Activated CD4-positive, CD25-positive, alpha-beta regulatory T cell treated with anti-CD3 and anti-CD28 coated beads, Interleukin-2, amount 50 U/mL, for 72 hours (primary cell): ENCODE measurements around the gene FARP2.
"Not testable (repeated sequence)": the region's sequence is repeated elsewhere in the genome, so short reads cannot be mapped to it uniquely, and the experiment has no call there.

Source experiments
- DNase-seq: peaks from one replicate; pipeline ENCODE4 v3.0.0; 2021

FARP2 gene, protein sequence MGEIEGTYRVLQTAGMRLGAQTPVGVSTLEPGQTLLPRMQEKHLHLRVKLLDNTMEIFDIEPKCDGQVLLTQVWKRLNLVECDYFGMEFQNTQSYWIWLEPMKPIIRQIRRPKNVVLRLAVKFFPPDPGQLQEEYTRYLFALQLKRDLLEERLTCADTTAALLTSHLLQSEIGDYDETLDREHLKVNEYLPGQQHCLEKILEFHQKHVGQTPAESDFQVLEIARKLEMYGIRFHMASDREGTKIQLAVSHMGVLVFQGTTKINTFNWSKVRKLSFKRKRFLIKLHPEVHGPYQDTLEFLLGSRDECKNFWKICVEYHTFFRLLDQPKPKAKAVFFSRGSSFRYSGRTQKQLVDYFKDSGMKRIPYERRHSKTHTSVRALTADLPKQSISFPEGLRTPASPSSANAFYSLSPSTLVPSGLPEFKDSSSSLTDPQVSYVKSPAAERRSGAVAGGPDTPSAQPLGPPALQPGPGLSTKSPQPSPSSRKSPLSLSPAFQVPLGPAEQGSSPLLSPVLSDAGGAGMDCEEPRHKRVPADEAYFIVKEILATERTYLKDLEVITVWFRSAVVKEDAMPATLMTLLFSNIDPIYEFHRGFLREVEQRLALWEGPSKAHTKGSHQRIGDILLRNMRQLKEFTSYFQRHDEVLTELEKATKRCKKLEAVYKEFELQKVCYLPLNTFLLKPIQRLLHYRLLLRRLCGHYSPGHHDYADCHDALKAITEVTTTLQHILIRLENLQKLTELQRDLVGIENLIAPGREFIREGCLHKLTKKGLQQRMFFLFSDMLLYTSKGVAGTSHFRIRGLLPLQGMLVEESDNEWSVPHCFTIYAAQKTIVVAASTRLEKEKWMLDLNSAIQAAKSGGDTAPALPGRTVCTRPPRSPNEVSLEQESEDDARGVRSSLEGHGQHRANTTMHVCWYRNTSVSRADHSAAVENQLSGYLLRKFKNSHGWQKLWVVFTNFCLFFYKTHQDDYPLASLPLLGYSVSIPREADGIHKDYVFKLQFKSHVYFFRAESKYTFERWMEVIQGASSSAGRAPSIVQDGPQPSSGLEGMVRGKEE

DNA sequence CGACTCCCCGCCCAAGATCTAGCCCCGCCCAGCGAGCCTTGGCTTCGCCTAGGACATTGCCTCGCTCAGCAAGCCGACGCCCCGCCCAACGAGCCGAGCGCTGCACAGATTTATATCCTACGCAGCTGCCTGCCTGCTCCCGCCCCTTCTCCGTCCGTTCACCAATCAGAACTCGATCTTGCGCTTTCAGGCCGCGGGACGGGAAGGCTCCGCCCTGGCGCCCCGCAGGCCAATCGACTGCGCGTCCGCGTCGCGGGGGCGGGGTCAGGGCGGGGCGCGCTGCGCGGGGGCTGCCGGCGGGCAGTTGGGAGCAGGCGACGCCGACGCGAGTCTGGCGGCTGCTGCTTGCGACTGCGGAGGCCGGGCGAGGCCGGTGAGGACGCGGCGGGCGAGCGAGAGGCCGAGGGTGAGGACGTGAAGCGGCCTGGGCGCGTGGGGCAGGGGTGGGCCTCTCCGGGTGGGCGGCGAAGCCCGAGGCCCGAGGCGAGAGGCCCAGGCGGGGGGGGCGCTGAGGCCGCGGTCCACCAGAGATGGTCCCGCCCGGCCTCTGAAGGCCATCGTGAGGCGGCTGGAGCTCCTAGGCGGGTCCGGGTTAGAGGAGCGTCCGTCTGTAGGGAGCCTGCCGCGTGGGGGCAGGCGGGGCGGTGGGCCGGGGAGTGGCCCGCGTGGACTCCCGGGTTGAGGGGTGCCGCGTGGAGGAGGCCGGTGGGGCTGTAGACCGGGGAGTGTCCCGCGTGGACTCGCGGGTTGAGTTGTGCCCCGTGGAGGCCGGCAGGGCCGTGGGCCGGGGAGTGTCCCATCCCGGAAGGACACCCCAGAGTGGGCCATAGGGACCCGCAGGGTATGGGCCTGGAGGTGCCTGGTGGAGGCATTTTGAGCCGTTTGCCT lies at the start of gene FARP2:
Gene FARP2, plus strand, starts transcription at position 303 of the 888 bp plus-strand sequence. CDS start 16,823 bp downstream, outside the sequence.
- peak; percentile 94 for DNase-seq

DNA sequence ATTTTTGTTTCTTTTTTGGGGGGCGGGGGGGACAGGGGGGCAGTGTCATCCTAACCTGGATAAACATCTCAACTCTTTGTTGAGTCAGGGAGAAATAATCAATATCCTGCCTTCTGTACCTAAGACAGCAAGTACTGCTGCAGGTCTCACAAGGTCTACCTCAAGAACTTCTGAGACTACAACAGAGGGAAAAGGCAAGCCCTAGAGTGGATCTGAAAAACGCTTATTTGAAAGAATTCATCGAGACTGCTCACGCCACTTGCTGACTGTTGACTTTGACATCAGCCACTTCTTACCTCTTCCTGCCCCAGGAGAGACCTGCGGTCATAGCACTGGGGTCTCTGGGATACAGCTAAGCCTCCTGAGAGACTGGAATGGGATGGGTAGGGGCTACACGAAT lies 49.0 kb upstream of the FARP2 start:
- no peak for DNase-seq

DNA sequence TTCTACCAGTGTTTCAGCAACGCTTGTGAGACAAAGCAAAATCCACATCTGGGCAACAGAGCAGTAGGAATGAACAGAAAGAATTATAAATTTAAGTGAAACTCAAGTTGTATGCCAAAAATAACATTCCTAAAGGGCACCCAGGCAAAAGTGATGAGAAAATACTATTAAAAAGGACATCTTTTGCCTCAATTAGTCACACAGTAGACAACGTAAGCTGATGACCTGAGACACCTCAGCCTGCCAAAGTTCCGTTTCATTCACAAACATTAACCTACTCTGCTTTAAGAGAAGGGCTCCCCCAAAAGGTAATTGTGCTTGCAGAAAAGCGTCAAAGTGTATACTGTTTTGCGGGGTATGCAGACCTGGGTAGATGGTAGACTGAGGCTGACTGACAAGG lies 47.8 kb upstream of the FARP2 start:
- no peak for DNase-seq

DNA sequence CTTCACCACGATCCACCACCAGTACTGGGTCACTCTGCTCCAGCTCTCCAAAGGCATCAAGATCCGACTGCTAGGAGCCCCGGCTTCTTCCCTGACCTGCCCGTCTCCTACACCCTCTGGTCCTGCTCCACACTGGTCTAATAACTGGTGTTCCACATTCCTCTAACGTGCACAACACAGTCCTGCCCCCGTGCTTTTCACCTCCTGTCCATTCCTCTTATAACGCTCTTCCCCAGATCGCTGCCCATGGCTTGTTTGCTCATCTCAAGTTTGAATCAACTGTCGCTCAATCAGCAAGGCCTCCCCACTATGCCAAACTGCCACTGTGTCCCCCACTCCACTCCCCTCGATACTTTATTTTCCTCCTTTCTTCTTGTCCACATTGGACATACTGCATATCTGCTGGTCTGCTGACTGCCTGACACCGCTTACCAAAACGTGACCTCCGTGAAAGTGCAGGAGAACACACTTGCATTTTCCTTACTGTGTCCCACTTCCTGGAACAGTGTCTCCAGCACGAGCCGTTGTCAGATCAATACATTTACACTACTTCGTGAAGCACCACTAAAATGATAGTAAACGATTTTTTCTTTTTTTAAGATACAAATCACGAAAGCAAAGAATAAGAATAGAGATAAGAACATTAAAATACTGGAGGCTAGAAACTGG lies 47.1 kb upstream of the FARP2 start:
- DNase-seq: no peak

DNA sequence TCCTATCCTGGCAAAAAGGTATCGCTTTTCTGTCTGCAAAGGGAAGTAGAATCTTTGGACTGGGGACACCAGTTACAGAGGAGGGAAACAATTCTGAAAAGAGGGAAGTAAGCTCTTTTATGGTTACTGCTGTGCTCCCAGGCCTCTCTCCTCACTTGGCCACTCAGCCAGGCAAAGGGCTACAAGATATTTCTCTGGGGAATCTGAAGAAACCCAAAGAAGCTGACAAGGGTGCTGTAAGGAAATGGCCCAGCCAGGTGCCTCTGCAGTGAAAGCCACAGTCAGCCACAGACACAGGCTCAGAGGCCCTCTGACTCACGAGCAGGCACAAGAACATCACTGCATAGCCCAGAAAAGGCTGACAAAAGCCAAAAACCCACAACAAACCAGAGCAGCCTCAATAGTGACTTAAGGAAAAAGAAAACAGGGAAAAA lies 46.4 kb upstream of the FARP2 start:
- DNase-seq: peak; percentile 39

DNA sequence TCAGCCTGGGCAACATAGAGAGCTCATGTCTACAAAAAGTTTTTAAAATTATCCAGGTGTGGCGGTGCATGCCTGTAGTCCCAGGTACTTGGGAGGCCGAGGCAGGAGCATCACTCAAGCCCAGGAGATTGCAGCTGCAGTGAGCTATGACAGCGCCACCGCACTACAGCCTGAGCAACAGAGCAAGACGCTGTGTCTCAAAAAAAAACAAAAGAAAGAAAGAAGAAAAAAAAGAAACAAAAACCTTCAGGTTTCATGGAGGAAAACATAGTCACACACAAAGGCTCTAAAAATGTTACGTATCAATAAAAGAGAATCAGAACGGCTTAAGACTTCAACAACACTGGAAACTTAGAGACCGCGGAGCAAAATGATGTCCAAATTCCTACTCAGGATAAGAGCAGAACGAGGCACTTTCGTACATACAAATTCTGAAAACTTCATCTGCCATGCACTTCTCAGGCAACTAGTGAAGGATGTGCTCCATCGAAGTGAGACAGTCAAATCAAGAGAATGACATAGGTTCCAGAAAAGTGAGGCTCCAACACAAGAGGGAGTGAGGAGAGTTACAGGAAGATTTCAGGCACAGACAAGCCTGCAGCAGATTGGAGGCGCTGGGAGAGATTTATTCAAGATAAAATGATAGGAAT lies 45.0 kb upstream of the FARP2 start:
- no peak for DNase-seq

DNA sequence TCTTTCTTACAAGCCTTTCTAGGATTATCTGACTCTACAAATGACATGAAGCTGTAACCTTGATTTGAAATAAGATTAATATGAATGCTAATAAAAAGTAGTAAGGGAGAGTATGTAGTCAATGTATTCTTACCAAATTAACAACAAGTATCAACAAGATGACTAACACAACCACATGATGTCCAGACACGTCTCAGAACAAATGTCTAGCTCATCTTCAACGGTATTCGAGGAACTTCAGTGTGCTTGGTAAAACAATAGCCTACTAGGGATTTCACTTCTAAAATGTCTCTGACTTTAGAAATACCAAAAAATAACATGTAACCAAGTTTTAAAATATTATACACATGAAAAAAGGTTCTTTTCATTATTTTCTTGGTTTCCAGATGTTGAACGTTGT lies 44.0 kb upstream of the FARP2 start:
- no peak for DNase-seq

DNA sequence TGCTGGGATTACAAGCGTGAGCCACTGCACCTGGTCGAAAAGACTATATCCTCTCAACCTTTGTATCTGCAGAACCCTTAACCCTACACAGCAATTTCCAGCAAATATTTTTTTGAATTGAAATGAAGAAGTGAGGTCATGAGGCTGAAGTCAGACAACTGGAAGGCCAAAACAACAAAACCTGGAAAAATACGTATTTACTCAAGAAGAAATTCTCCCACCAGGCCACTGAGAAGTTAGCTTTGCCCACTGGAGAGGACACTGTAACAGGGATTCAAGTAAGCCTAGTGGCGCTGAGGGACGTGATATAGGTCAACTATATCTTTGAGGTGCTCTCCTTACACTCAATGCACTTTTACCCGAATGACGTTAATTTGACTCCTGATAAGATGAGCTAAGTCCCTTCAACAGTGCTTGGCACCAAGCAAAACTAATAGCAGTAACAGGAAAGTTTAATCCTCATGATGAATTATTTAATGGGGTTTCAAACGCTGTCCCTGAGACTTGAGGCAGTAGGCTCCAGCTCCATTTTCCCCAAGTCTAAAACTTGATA lies 42.5 kb upstream of the FARP2 start:
- DNase-seq: no peak

DNA sequence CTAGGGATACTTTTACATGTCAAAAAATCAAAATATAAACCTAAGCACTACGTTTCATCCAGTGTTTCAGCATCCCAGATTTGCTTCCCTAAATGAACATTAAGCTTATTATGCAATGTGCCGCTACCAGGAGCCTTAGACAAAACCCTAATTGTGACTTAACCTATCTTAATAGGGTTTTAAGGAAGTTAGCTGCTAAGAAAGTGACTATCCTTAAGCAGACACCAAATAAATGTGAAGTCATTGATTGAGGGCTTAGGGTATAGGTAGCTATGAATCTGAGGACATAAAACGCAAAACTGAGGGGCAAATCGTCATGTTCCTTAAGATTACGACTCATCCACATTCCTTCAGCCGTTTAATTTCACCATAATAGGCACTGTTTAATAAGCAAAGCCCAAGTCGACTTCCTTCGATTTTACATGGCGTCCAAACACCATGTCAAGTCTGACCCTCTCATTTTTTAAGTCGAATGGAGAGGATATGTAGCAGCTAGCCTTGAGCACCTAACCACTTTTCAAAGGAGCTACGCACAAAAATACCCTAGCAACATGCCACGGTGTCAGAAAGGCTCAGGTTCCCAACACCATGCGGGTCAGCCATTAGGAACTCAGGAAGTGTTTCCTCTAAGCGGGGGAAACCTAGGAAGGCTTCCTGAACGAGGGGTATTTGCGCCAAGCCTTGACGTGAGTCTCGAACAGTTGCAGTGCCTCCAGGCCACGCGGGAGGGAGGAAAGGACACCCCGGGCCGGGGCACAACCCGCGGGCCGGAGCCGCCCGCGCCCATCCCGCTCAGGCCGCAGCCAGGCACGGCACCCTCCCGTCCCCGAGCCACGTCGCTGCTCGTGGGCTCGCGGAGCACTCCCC lies 41.6 kb upstream of the FARP2 start:
- DNase-seq: no peak

DNA sequence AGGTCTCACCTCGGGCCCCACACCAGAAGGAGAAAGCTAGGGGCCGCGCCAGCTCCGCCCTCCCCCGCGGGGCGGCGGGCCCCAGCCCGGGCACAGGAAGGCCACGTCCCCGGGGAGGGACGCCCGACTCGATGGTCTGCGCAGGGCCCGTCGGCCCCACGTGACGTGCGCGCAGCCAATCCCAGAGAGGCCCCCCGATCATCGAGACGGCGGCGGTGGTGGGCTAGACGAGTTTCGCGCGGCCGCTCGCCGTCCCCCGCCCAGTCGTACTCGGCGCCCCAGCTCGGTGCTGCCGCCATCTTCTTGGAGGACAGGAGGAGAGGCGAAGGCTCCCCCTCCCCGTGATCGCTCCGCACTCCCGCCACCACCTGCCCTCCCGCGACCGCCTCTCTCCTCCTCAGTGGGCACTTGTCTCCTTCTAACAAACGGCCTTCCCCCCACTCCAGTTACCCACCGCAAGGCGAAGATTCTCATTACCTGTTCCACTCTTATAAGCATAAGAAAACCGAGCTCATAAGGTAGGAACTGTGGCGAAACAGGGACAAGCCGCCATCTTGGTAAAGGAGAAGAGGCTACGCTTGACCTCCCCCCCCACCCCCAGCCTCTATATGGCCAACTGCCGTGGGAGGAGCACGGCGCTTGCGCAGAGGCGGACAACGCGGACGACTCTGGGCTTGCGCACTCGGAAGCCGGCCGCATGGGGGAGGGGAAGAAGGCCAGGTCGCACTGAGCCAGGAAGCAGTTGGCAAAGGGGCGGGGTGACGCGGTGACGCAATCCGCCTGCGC lies 40.8 kb upstream of the FARP2 start, which contains the start of gene HDLBP:
Gene HDLBP, minus strand, starts transcription at position 580 of the 786 bp plus-strand sequence. CDS start 48,803 bp downstream, outside the sequence.
- DNase-seq: peak; percentile 100

DNA sequence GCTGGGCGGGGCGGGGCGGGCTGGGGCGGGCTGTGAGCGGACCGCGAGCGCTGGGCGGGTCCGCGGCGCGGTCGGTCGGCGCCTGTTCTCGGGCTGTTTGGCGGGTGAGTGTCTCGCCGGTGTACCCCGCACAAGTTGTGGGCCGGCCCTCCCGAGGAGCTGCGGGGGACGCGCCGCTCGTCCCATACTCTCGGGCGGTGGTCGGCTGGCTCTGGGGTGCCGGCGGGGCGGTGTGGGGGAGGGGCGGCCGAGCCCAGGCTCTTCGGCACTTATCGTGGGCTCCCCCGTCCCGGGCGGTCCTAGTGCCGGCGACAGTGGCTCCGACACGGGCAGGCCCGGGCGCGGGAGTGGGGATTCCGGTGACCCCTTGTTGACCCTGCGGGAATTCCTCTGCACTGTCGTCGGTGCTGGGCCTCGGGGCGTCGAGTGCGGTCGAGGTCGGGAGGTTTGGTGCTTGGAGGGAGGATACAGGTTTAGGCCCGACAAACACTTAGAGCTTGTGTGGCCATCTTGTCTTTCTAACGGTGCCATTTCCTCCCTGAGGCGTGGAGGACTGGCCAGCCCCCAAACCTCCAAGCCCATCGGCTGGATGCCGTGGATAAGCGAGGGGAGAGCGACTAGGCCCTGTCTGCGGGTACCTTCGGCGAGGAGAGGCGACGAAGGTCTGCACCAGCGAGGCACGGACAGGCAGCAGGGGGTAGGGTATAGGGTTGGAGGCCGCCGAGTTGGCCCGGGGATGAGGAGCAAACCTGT lies 40.0 kb upstream of the FARP2 start, which contains the start of gene SEPTIN2:
Gene SEPTIN2, plus strand, starts transcription at position 47 of the 753 bp plus-strand sequence. CDS start 8,308 bp downstream, outside the sequence.
- DNase-seq: peak; percentile 81

DNA sequence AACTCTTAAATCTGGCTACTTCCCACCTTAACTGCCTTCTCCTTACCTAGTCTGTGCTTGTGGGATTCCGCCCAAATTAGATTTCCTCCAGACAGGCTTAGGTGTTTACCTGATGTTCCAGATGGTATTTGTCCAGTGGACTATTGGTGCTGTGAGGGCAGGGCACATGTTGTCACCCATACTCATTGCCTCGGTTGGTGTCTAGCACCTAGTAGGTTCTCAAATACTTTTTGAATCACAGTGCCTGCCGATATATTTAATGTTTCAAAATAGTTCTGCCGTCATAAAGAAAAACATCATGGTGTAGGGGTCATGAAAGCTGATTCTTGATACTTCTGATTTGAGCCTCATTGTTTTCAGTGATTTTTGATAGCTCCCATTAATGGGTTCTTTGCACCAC lies 39.3 kb upstream of the FARP2 start:
- DNase-seq: no peak

DNA sequence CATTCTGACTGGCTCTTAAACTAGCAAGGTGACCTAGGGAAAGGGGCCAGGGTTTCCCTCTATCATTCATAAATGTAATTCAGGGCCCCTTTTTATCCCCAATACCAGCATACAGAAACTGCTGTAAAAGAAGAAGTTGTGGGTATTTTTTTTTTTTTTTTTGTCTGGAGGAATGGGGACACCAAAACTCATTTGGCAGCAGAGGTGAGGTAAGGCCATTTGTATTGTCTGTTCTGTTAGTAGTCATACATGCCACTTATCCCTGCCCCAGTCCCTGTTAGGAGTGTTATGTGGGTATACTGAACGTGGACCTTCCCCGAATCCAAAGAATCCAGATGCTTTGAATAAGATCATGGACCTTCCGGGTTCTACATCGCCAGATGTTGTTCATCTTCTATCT lies 38.7 kb upstream of the FARP2 start:
- DNase-seq: no peak

DNA sequence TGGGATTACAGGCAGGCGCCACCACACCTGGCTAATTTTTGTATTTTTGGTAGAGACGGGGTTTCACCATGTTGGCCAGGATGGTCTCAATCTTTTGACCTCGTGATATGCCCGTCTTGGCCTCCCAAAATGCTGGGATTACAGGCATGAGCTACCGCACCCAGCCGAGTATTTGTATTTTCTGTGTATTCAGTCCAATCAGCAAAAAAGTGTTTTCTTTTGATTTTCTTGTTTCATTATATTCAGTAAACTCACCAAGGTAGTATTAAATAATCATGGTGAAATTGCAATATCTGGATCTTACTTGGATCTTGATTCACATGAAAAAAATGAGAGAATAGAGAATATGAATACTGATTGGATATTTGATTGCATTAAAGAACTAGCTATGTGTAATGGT lies 37.3 kb upstream of the FARP2 start:
- not testable (repeated sequence) for DNase-seq

DNA sequence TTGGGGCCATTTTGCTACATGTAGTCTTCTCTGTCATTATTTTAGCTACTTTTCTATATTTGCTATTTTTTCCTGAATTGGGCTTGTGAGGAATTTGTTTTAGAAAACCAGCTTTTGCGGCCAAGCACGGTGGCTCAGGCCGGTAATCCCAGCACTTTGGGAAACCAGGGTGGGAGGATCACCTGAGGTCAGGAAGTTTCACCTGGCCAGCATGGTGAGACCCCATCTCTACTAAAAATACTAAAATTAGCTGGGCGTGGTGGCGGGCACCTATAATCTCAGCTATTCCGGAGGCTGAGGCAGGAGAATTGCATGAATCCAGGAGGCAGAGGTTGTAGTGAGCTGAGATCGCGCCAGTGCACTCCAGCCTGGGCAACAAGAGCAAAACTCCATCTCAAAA lies 35.7 kb upstream of the FARP2 start:
- no peak for DNase-seq

DNA sequence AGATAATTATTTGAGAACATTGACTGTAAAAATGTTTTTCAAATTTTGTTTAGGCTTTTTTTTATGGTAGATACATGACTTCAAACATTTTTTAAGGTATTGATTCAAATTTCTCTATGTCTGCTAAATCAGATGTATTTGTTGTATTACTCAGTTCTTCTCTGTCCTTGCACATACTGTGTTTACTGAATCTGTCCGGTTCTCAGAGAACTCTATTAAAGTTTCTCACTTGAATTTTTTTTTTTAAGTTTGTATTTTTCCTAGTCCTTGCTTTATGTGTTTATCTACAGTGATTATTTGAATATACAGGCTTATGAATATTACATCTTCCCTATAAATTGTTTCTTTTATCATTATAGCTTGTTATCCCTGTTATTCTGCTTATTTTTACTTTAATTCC lies 35.1 kb upstream of the FARP2 start:
- DNase-seq: no peak

DNA sequence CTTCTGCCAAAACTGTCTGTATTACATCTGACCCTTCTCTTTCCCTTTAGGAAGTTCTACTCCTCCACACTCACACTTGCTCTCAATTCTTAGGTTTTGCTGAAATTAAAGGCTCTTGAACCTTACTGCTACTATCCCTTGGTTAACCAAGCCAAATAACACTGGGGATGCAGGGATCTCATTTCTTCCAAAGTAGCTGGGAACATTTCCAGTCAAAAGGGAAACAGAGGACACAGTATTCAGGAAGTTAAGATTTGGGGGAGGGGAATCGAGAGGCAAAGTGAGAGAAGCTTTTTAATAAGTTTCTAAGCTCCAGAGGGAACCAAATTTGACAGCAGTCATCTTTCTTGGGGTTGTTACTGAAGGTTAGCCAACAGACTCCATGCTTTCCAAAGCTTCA lies 34.2 kb upstream of the FARP2 start:
- DNase-seq: no peak

DNA sequence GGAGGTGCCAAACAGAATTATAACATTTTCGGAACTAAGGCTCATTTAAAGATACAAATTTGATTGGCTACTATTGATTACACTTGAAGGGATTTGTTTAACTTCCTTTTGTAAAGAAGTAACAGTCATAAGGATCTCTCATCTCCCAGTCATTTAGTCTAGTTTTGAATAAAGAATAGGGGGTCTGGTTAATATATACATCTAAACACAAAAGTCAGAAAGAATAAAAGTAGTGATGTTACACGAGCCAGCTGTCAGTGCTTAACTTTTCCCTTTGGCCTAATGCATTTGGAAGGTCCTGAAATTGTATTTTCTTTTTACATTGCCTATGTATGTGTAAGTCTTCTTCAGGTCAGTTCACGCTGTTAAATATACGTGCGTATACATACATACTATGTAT lies 32.3 kb upstream of the FARP2 start:
- DNase-seq: no peak
